NCI-H187 (cell line): Measurements from ENCODE around the gene HOXC12.

ENCODE experiments used
- DNase-seq, 2 experiments: peaks; one replicate each; lab custom pipeline; 2025; lab: John Stamatoyannopoulos, UW

Gene HOXC12

DNA sequence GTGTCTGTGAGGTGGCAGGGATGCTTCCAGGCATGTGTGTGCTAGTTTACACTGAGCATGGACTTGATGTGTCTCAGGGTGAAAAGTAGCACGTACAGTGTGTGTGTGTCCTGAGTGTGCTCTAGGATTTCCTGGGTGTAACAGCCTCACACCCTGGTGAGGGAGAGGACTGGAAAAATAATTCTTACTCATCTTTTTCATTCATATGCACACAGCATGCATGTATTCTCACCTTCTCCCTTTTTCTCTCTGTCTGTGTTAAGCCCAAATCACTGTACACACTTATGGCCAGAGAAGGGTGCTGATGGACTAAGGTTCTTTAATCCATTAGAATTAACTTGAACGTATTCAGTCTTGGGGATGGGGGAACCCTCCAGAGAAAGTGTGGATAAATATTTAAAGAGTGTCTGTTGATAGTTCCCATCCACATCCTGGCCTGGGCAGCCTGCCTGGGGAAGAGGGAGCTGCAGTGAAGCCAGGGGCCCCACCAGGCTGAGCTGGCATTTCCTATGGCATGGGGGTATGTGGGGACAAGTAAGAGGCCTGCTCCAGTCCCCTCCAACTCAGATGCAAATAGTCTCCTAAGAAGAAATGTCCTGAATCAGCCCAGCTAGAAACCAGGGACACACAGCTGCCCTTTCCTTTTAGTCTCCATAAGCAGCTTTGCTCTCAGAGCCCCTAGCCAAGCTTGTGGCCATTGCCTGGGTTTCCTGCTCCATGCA lies 53.0 kb downstream of the HOXC12 start:
- no peak for DNase-seq

- DNase-seq = no peak
Observed at GRCh38 chr12:54008260-54008552, 53.5 kb downstream of the HOXC12 start.
